Caco-2 (cell line): Measurements from ENCODE around the gene KLHL9. TPM values are rescaled to one million over a fixed set of nuclear protein-coding genes. Genes with fewer than 3 reads are reported as not detected.

Source experiments
- BruUV-seq: library from RNA; stranded (reverse); fragments of 400-500 nt; replicated peaks from 2 replicates; lab custom pipeline; 2021; lab: Mats Ljungman, UMichigan
- CTCF ChIA-PET: fragments of 300-600 bp; sonication (Branson Sonifier 250); formaldehyde crosslinking; loops from one replicate; lab custom pipeline; 2022; ENCODE audit warnings: antibody characterized with exemption; lab: Charles Lee
- POLR2A ChIA-PET: fragments of 300-600 bp; sonication (Branson Sonifier 250); formaldehyde crosslinking; loops from one replicate; lab custom pipeline; 2022; ENCODE audit warnings: antibody characterized with exemption; lab: Charles Lee
- DNase-seq, 2 experiments: peaks; one replicate each; pipeline versions ENCODE4 v3.0.0 to v3.0.0-alpha.2; 2020 to 2022
- H3K27me3 ChIP-seq: replicated peaks from 2 replicates; pipeline ENCODE4 v1.6.0; 2011; ENCODE audit warnings: low read length; ENCODE audit not compliant: control insufficient read depth, insufficient read depth
- H3K36me3 ChIP-seq: 2 replicates; pipeline ENCODE4 v1.5.1; 2011; ENCODE audit warnings: low read length; ENCODE audit not compliant: control insufficient read depth, insufficient read depth
- H3K4me1 ChIP-seq: fragments of 250-450 bp; sonication (Bioruptor Pico); 2 replicates; pipeline ENCODE4 v1.5.1; 2020; ENCODE audit warnings: mild to moderate bottlenecking
- H3K4me3 ChIP-seq: 2 replicates; pipeline ENCODE4 v1.5.1; 2011; ENCODE audit warnings: low read depth, mild to moderate bottlenecking, control low read depth, low read length
- H3K9me3 ChIP-seq: fragments of 250-450 bp; sonication (Bioruptor Pico); 2 replicates; pipeline ENCODE4 v1.5.1; 2020; ENCODE audit warnings: mild to moderate bottlenecking, moderate library complexity
- H3K27ac Mint-ChIP-seq: one replicate; pipeline ENCODE4 v1.8.0; 2022; ENCODE audit warnings: mixed read lengths; ENCODE audit not compliant: unreplicated experiment
- H3K27me3 Mint-ChIP-seq: one replicate; pipeline ENCODE4 v1.8.0; 2022; ENCODE audit warnings: mixed read lengths; ENCODE audit not compliant: insufficient read depth, unreplicated experiment
- H3K36me3 Mint-ChIP-seq: one replicate; pipeline ENCODE4 v1.8.0; 2022; ENCODE audit warnings: mild to moderate bottlenecking, mixed read lengths; ENCODE audit not compliant: insufficient read depth, unreplicated experiment
- H3K4me1 Mint-ChIP-seq: one replicate; pipeline ENCODE4 v1.8.0; 2022; ENCODE audit warnings: low read depth, mixed read lengths; ENCODE audit not compliant: unreplicated experiment
- H3K4me3 Mint-ChIP-seq: one replicate; pipeline ENCODE4 v1.8.0; 2022; ENCODE audit warnings: mild to moderate bottlenecking, moderate library complexity, mixed read lengths; ENCODE audit not compliant: unreplicated experiment
- H3K9me3 Mint-ChIP-seq: one replicate; pipeline ENCODE4 v1.8.0; 2022; ENCODE audit warnings: mixed read lengths; ENCODE audit not compliant: unreplicated experiment
- CTCF ChIP-seq, 2 experiments: fragments of 200-600 bp in 1 of 2; IDR thresholded peaks; 1 replicate in 1 of 2; 2 replicates in 1 of 2; pipeline versions ENCODE4 v1.5.1 to v1.8.0; 2011 to 2022; ENCODE audit warnings: antibody characterized with exemption in 1 of 2, control low read depth in 1 of 2, inconsistent platforms in 1 of 2, low read depth in 1 of 2, low read length in 1 of 2, mild to moderate bottlenecking in 1 of 2, moderate library complexity in 1 of 2; ENCODE audit not compliant: insufficient read depth in 1 of 2, severe bottlenecking in 1 of 2, unreplicated experiment in 1 of 2
- intact Hi-C: fragments of 100-400 bp; cut with micrococcal nuclease; formaldehyde crosslinking; loops from one replicate; pipeline ENCODE4 v1.10.0; 2022; ENCODE audit not compliant: unreplicated experiment
- total RNA-seq: library from RNA; stranded (reverse); gene quantifications from 2 replicates; pipeline ENCODE4 v1.2.3, GENCODE V29; 2022

The KLHL9 gene
- total RNA-seq, 1 experiment from 2014 or later = 13.5 TPM

DNA sequence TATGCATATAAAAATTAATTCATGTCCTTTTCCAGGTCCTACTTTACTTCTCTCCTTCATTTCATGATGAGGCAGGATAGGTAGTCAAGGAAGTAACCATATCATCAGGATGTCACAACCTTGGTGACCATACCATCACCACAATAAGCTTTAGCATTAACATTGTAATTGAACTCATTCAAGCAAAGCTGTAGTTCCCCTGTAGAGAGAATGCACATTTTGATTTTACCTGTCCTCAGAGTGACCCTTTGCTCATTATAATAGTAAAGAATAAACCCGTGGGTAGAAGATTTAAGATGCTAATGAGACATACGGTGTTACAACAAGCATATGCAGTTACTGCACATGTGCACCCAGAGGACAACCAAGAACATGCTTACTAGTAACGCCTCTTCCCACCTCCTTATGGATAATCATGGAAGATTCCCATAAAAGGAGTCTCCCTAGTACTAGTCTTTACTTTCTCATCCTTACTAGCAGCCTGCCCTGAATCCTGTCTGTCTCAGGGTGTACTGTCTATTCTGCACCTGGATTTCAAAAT is 13.3 kb upstream of the KLHL9 start:
- H3K4me1 Mint-ChIP-seq = no peaks in the 10 kb centered on the region
- intact Hi-C loops = no loop called here
- Histone ChIP-seq H3K4me3 (no peak overlapping the region), H3K27me3 (no peaks in the 10 kb centered on the region), H3K36me3 (no peaks in the 10 kb centered on the region), H3K9me3 (no peaks in the 10 kb centered on the region), H3K4me1 (no peaks in the 10 kb centered on the region)
- H3K27ac Mint-ChIP-seq = no peak overlapping the region
- no peaks in the 10 kb centered on the region for H3K36me3 Mint-ChIP-seq
- H3K4me3 Mint-ChIP-seq = no peak overlapping the region
- CTCF ChIA-PET = no interaction called here
- no peak for TF ChIP-seq CTCF (IDR thresholded peaks at IDR 0.05; ENCODE audit: insufficient read depth in 1 of 2, low read depth in 1 of 2, low read length in 1 of 2, severe bottlenecking in 1 of 2, unreplicated experiment in 1 of 2)
- H3K9me3 Mint-ChIP-seq = peaks cover 4% of the 10 kb centered on the region
- H3K27me3 Mint-ChIP-seq = peaks cover 6% of the 10 kb centered on the region
- no TSS peak for BruUV-seq
- DNase-seq = no peak
- POLR2A ChIA-PET = no interaction called here

GRCh38 chr9:21340735-21341134 is 5.5 kb upstream of the KLHL9 start:
- H3K4me3 Mint-ChIP-seq = no peak overlapping the region
- intact Hi-C loops = no loop called here
- H3K27ac Mint-ChIP-seq = no peak overlapping the region
- peaks cover 8% of the 10 kb centered on the region for H3K9me3 Mint-ChIP-seq
- ChIA-PET POLR2A (no interaction called here), CTCF (no interaction called here)
- H3K4me1 Mint-ChIP-seq = peaks cover 5% of the 10 kb centered on the region
- H3K4me3 ChIP-seq = no peak overlapping the region
- no peaks in the 10 kb centered on the region for H3K4me1 ChIP-seq
- no peak for DNase-seq
- H3K9me3 ChIP-seq = no peaks in the 10 kb centered on the region
- H3K27me3 ChIP-seq = no peaks in the 10 kb centered on the region
- no TSS peak for BruUV-seq
- H3K27me3 Mint-ChIP-seq = peaks cover 11% of the 10 kb centered on the region
- no peak for TF ChIP-seq CTCF (IDR thresholded peaks at IDR 0.05; ENCODE audit: insufficient read depth in 1 of 2, low read depth in 1 of 2, low read length in 1 of 2, severe bottlenecking in 1 of 2, unreplicated experiment in 1 of 2)
- H3K36me3 Mint-ChIP-seq = no peaks in the 10 kb centered on the region
- no peaks in the 10 kb centered on the region for H3K36me3 ChIP-seq

DNA sequence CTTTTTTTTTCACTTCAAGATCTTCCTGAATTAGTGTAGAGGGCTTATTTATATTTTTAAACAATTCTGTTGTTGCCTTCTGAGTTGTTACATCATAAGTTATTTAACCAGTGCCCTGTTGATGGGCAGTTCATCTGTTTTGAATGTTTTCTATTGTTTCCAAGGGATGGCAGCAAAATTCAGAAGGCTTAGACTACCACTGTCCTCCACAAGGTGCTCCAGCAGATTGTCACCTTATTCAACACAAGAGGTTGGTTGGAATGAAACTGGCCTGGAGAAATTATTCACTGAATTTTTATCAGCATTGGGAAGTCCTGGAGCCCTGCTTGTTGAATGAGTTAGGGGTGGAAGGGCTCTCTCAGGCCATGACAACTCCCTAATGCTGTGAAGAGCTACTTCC is 1.3 kb upstream of the KLHL9 start:
- H3K4me1 ChIP-seq = peaks cover 4% of the 10 kb centered on the region
- Mint-ChIP-seq H3K27ac (no peak overlapping the region), H3K4me3 (peak overlapping the region; percentile 77), H3K9me3 (no peaks in the 10 kb centered on the region), H3K27me3 (peaks cover 4% of the 10 kb centered on the region), H3K4me1 (peaks cover 5% of the 10 kb centered on the region), H3K36me3 (no peaks in the 10 kb centered on the region)
- H3K36me3 ChIP-seq = no peaks in the 10 kb centered on the region
- DNase-seq = no peak
- ChIA-PET CTCF (interaction anchor here (0.5 to 0.9 kb wide), 2 partner anchors 10 to 18 kb away, joined by 3 to 5 read pairs; no protein-coding TSS in a partner anchor), POLR2A (no interaction called here)
- H3K4me3 ChIP-seq = no peak overlapping the region
- intact Hi-C loops = loop anchor here (5.0 kb wide), 1 partner anchor 451 kb away; no protein-coding TSS in a partner anchor
- no TSS peak for BruUV-seq
- H3K27me3 ChIP-seq = no peaks in the 10 kb centered on the region
- peak in 1 of 2 experiments; percentile 6 for TF ChIP-seq CTCF (IDR thresholded peaks at IDR 0.05; ENCODE audit: insufficient read depth in 1 of 2, low read depth in 1 of 2, low read length in 1 of 2, severe bottlenecking in 1 of 2, unreplicated experiment in 1 of 2)
- no peaks in the 10 kb centered on the region for H3K9me3 ChIP-seq
